HG03159 (cell line): ENCODE measurements around the gene ZNF345.

Experiments used
- ATAC-seq: cut with Tn5 transposase; IDR thresholded peaks from one replicate; pipeline ENCODE4 v1.9.1; 2021; ENCODE audit warnings: mild to moderate bottlenecking, moderate library complexity; ENCODE audit not compliant: unreplicated experiment

The ZNF345 gene

GRCh38 chr19:36850559-36851442 is at the start of gene ZNF345:
TSS of gene ZNF345 (plus strand) at chr19:36850876. CDS start at chr19:36876831, 25,955 bp downstream.
- ATAC-seq = peak; percentile 88

GRCh38 chr19:36805364-36805763 is 45.3 kb upstream of the ZNF345 start:
- ATAC-seq = no peak

- ATAC-seq = no peak
These were observed 43.6 kb upstream of the ZNF345 start for GRCh38 chr19:36807029-36807428.

GRCh38 chr19:36819130-36819630 is 31.5 kb upstream of the ZNF345 start:
- no peak for ATAC-seq

- ATAC-seq = no peak
These were observed 28.9 kb upstream of the ZNF345 start for GRCh38 chr19:36821758-36822157.

GRCh38 chr19:36833430-36833829 is 17.2 kb upstream of the ZNF345 start:
- ATAC-seq = no peak

GRCh38 chr19:36837176-36837905 is 13.3 kb upstream of the ZNF345 start:
- ATAC-seq = no peak

- ATAC-seq = peak; percentile 94
These were observed 12.5 kb upstream of the ZNF345 start, which contains the start of gene ZNF790 for GRCh38 chr19:36837906-36838783. TSS of gene ZNF790 (minus strand) at chr19:36838387. CDS start at chr19:36825619, 12,768 bp downstream.

- ATAC-seq = no peak
These were observed 11.8 kb upstream of the ZNF345 start for GRCh38 chr19:36838784-36839324.

GRCh38 chr19:36847968-36848367 is 2.7 kb upstream of the ZNF345 start:
- ATAC-seq = no peak

GRCh38 chr19:36849701-36850558 is 746 bp upstream of the ZNF345 start:
- peak; percentile 87 for ATAC-seq

- no peak for ATAC-seq
These were observed 1.2 kb downstream of the ZNF345 start for GRCh38 chr19:36851898-36852297.

- ATAC-seq = no peak
These were observed 26.6 kb downstream of the ZNF345 start for GRCh38 chr19:36876993-36877938.

- ATAC-seq = no peak
These were observed 41.2 kb downstream of the ZNF345 start for GRCh38 chr19:36891768-36892357.

- no peak for ATAC-seq
These were observed 44.2 kb downstream of the ZNF345 start for GRCh38 chr19:36894849-36895383.

- ATAC-seq = no peak
These were observed 47.7 kb downstream of the ZNF345 start for GRCh38 chr19:36898422-36898821.

GRCh38 chr19:36915992-36916830 is 65.5 kb downstream of the ZNF345 start, which contains the start of the genes ZNF568 and ZNF829:
TSS of gene ZNF568 (plus strand) at chr19:36916332. CDS start at chr19:36922771, 6,439 bp downstream.
TSS of gene ZNF829 (minus strand) at chr19:36916291. CDS start at chr19:36915167, 1,124 bp downstream.
- ATAC-seq = peak; percentile 94
